Upper lobe of right lung (tissue), 1 donor: Measurements from ENCODE around the gene RASAL3. TPM values are rescaled to one million over a fixed set of nuclear protein-coding genes. Genes with fewer than 3 reads are reported as not detected.

Experiments used
- ATAC-seq: fragments of 200-7000 bp; cut with Tn5 transposase; one replicate; pipeline ENCODE4 v1.9.1; 2020; ENCODE audit warnings: mild to moderate bottlenecking, moderate library complexity
- DNase-seq: peaks from one replicate; pipeline ENCODE4 v3.0.0-alpha.2; 2020
- H3K27ac ChIP-seq: fragments of 200-600 bp; one replicate; pipeline ENCODE4 v1.8.0; 2022
- H3K27me3 ChIP-seq: fragments of 200-600 bp; one replicate; pipeline ENCODE4 v1.8.0; 2022; ENCODE audit warnings: mild to moderate bottlenecking
- H3K36me3 ChIP-seq: fragments of 200-600 bp; one replicate; pipeline ENCODE4 v1.8.0; 2022
- H3K4me1 ChIP-seq: fragments of 200-600 bp; one replicate; pipeline ENCODE4 v1.8.0; 2022
- H3K4me3 ChIP-seq: fragments of 200-600 bp; one replicate; pipeline ENCODE4 v1.8.0; 2022; ENCODE audit warnings: mild to moderate bottlenecking
- H3K9me3 ChIP-seq: fragments of 200-600 bp; one replicate; pipeline ENCODE4 v1.8.0; 2022
- CTCF ChIP-seq: fragments of 200-600 bp; IDR thresholded peaks from one replicate; pipeline ENCODE4 v1.8.0; 2022; ENCODE audit warnings: antibody characterized with exemption
- intact Hi-C: fragments of 100-400 bp; cut with DNase I; formaldehyde crosslinking; loops from one replicate; pipeline ENCODE4 v1.11.0; 2022
- total RNA-seq: library from RNA; stranded (reverse); fragmentation: NEBNext Ultra II Directional; extraction: Animal tissue kit (Norgen Biotek cat#: 25700); gene quantifications from one replicate; pipeline ENCODE4 v1.2.1, GENCODE V29; 2021
- donor health status: DM: no; HTN: yes; CAD: no; lungs with severe emphysema.

RASAL3 gene
- total RNA-seq, 1 donor from 2014 or later, result 19.1 TPM

- ATAC-seq (no peak), DNase-seq (peak; percentile 12)
- Histone ChIP-seq H3K27ac (no peak overlapping the region), H3K27me3 (peaks cover 23% of the 10 kb centered on the region), H3K4me1 (peaks cover 6% of the 10 kb centered on the region), H3K9me3 (no peaks in the 10 kb centered on the region), H3K4me3 (peak overlapping the region; percentile 42), H3K36me3 (no peaks in the 10 kb centered on the region)
- TF ChIP-seq CTCF, result no peak
- intact Hi-C loops, result no loop called here
Measured at GRCh38 chr19:15468675-15469512, 4.5 kb upstream of the RASAL3 start.

GRCh38 chr19:15467734-15468214 is 3.4 kb upstream of the RASAL3 start:
- ATAC-seq, result no peak
- intact Hi-C loops, result no loop called here
- Histone ChIP-seq H3K9me3 (no peaks in the 10 kb centered on the region), H3K4me1 (peaks cover 6% of the 10 kb centered on the region), H3K27ac (no peak overlapping the region), H3K4me3 (no peak overlapping the region), H3K27me3 (peaks cover 27% of the 10 kb centered on the region), H3K36me3 (no peaks in the 10 kb centered on the region)
- no peak for TF ChIP-seq CTCF
- peak; percentile 13 for DNase-seq

- DNase-seq, result no peak
- no peaks in the 10 kb centered on the region for H3K9me3 ChIP-seq
- no peak overlapping the region for H3K4me3 ChIP-seq
- ATAC-seq, result no peak
- intact Hi-C loops, result no loop called here
- TF ChIP-seq CTCF, result no peak
- no peak overlapping the region for H3K27ac ChIP-seq
- peaks cover 27% of the 10 kb centered on the region for H3K27me3 ChIP-seq
- H3K36me3 ChIP-seq, result no peaks in the 10 kb centered on the region
- peaks cover 6% of the 10 kb centered on the region for H3K4me1 ChIP-seq
Measured at GRCh38 chr19:15466851-15467733, 2.7 kb upstream of the RASAL3 start.

- TF ChIP-seq CTCF, result no peak
- Histone ChIP-seq H3K27me3 (peaks cover 16% of the 10 kb centered on the region), H3K9me3 (no peaks in the 10 kb centered on the region), H3K4me1 (peaks cover 6% of the 10 kb centered on the region), H3K27ac (peak overlapping the region; percentile 78), H3K4me3 (peak overlapping the region; percentile 56), H3K36me3 (peaks cover 12% of the 10 kb centered on the region)
- intact Hi-C loops, result no loop called here
- DNase-seq (no peak), ATAC-seq (peak; percentile 76)
Measured at GRCh38 chr19:15463861-15464371, 428 bp downstream of the RASAL3 start.

GRCh38 chr19:15461694-15462093 is 2.6 kb downstream of the RASAL3 start:
- DNase-seq (no peak), ATAC-seq (no peak)
- Histone ChIP-seq H3K27ac (no peak overlapping the region), H3K4me1 (peaks cover 5% of the 10 kb centered on the region), H3K36me3 (peaks cover 12% of the 10 kb centered on the region), H3K4me3 (no peak overlapping the region), H3K27me3 (peaks cover 5% of the 10 kb centered on the region), H3K9me3 (no peaks in the 10 kb centered on the region)
- no peak for TF ChIP-seq CTCF
- intact Hi-C loops, result no loop called here
